A673 (cell line): ENCODE results near the gene TRAPPC12. TPM values are rescaled to one million over a fixed set of nuclear protein-coding genes. Genes with fewer than 3 reads are reported as not detected.

ENCODE experiments used
- BruUV-seq: library from RNA; stranded (reverse); fragments of 400-500 nt; replicated peaks from 2 replicates; lab custom pipeline; 2021; lab: Mats Ljungman, UMichigan
- CTCF ChIA-PET: fragments of 300-600 bp; sonication (Branson Sonifier 250); formaldehyde crosslinking; loops from one replicate; lab custom pipeline; 2022; ENCODE audit warnings: antibody characterized with exemption; lab: Charles Lee
- POLR2A ChIA-PET: fragments of 300-600 bp; sonication (Branson Sonifier 250); formaldehyde crosslinking; loops from one replicate; lab custom pipeline; 2022; ENCODE audit warnings: antibody characterized with exemption; ENCODE audit not compliant: low non-redundant PET; lab: Charles Lee
- DNase-seq: peaks from one replicate; pipeline ENCODE4 v3.0.0-alpha.2; 2015; ENCODE audit warnings: low spot score
- H3K27ac ChIP-seq: fragments of 200-600 bp; sonication (generic); 2 replicates; pipeline ENCODE4 v1.5.1; 2016; ENCODE audit warnings: mixed run types, low read depth, mild to moderate bottlenecking, mixed read lengths, antibody characterized with exemption, low read length; ENCODE audit not compliant: poor library complexity, severe bottlenecking
- H3K27me3 ChIP-seq: fragments of 200-600 bp; sonication (generic); replicated peaks from 2 replicates; pipeline ENCODE4 v1.6.1; 2017; ENCODE audit warnings: mixed run types, low read depth, mild to moderate bottlenecking, mixed read lengths, antibody characterized with exemption, low read length; ENCODE audit not compliant: insufficient read depth, poor library complexity
- H3K36me3 ChIP-seq: fragments of 200-600 bp; sonication (generic); 2 replicates; pipeline ENCODE4 v1.6.1; 2016; ENCODE audit warnings: mixed run types, mild to moderate bottlenecking, mixed read lengths, antibody characterized with exemption, low read length; ENCODE audit not compliant: insufficient read depth, poor library complexity, severe bottlenecking
- H3K4me1 ChIP-seq: fragments of 200-600 bp; sonication (generic); 2 replicates; pipeline ENCODE4 v1.6.1; 2017; ENCODE audit warnings: mixed run types, mild to moderate bottlenecking, mixed read lengths, antibody characterized with exemption, low read length; ENCODE audit not compliant: insufficient read depth, poor library complexity, severe bottlenecking
- H3K4me3 ChIP-seq: fragments of 200-600 bp; sonication (generic); 2 replicates; pipeline ENCODE4 v1.5.1; 2016; ENCODE audit warnings: low read depth, mixed run types, mild to moderate bottlenecking, mixed read lengths, low read length; ENCODE audit not compliant: poor library complexity, severe bottlenecking
- H3K9me3 ChIP-seq: fragments of 200-600 bp; sonication (generic); 2 replicates; pipeline ENCODE4 v1.6.1; 2016; ENCODE audit warnings: mixed run types, low read depth, mild to moderate bottlenecking, mixed read lengths, antibody characterized with exemption, low read length; ENCODE audit not compliant: poor library complexity, severe bottlenecking
- EZH2 ChIP-seq: fragments of 200-600 bp; sonication (generic); IDR thresholded peaks from 2 replicates; pipeline ENCODE4 v1.6.1; 2017; ENCODE audit warnings: borderline replicate concordance, low read depth, mild to moderate bottlenecking, mixed read lengths, antibody characterized with exemption, low read length; ENCODE audit not compliant: poor library complexity, severe bottlenecking
- intact Hi-C: fragments of 100-400 bp; cut with micrococcal nuclease; formaldehyde crosslinking; loops from one replicate; pipeline ENCODE4 v1.10.0; 2022; ENCODE audit not compliant: unreplicated experiment
- total RNA-seq: library from RNA; stranded (reverse); gene quantifications from 2 replicates; pipeline ENCODE4 v1.2.3, GENCODE V29; 2021
- TF ChIP-seq, protein P1 (sequence below): fragments of 300-800, 200-600 bp; sonication (generic); conservative IDR thresholded peaks from 2 replicates; pipeline ENCODE4 v1.5.1; 2017; ENCODE audit warnings: low read depth, mild to moderate bottlenecking, antibody characterized with exemption, low read length, moderate library complexity, mixed read lengths

TRAPPC12 gene
- total RNA-seq, 1 experiment from 2014 or later: 94.4 TPM

GRCh38 chr2:3469486-3469885 lies 90.0 kb downstream of the TRAPPC12 start:
- Histone ChIP-seq H3K4me1 (peaks cover 7% of the 10 kb centered on the region), H3K36me3 (peaks cover 3% of the 10 kb centered on the region), H3K27me3 (no peaks in the 10 kb centered on the region), H3K27ac (no peak overlapping the region), H3K9me3 (no peaks in the 10 kb centered on the region), H3K4me3 (no peak overlapping the region)
- no TSS peak for BruUV-seq
- ChIA-PET CTCF (no interaction called here), POLR2A (no interaction called here)
- intact Hi-C loops: loop anchor here (10.0 kb wide), 1 partner anchor 1615 kb away; no protein-coding TSS in a partner anchor
- no peak for DNase-seq
- TF ChIP-seq EZH2: no peak
- TF ChIP-seq, protein P1, sequence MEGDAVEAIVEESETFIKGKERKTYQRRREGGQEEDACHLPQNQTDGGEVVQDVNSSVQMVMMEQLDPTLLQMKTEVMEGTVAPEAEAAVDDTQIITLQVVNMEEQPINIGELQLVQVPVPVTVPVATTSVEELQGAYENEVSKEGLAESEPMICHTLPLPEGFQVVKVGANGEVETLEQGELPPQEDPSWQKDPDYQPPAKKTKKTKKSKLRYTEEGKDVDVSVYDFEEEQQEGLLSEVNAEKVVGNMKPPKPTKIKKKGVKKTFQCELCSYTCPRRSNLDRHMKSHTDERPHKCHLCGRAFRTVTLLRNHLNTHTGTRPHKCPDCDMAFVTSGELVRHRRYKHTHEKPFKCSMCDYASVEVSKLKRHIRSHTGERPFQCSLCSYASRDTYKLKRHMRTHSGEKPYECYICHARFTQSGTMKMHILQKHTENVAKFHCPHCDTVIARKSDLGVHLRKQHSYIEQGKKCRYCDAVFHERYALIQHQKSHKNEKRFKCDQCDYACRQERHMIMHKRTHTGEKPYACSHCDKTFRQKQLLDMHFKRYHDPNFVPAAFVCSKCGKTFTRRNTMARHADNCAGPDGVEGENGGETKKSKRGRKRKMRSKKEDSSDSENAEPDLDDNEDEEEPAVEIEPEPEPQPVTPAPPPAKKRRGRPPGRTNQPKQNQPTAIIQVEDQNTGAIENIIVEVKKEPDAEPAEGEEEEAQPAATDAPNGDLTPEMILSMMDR: no peak

- TF ChIP-seq, protein P1: no peak
- TF ChIP-seq EZH2: no peak
- intact Hi-C loops: no loop called here
- Histone ChIP-seq H3K4me1 (peaks cover 7% of the 10 kb centered on the region), H3K9me3 (no peaks in the 10 kb centered on the region), H3K36me3 (peaks cover 3% of the 10 kb centered on the region), H3K4me3 (no peak overlapping the region), H3K27ac (no peak overlapping the region), H3K27me3 (no peaks in the 10 kb centered on the region)
- DNase-seq: no peak
- ChIA-PET POLR2A (no interaction called here), CTCF (interaction anchor here (0.7 kb wide), 1 partner anchor 340 kb away, joined by 4 read pairs; no protein-coding TSS in a partner anchor)
- no TSS peak for BruUV-seq
These were observed 90.7 kb downstream of the TRAPPC12 start for GRCh38 chr2:3470166-3470651.

- ChIA-PET CTCF (no interaction called here), POLR2A (no interaction called here)
- Histone ChIP-seq H3K4me1 (peaks cover 7% of the 10 kb centered on the region), H3K9me3 (no peaks in the 10 kb centered on the region), H3K27me3 (no peaks in the 10 kb centered on the region), H3K27ac (no peak overlapping the region), H3K36me3 (peaks cover 3% of the 10 kb centered on the region), H3K4me3 (no peak overlapping the region)
- no TSS peak for BruUV-seq
- no peak for DNase-seq
- TF ChIP-seq, protein P1: no peak
- no peak for TF ChIP-seq EZH2
- intact Hi-C loops: no loop called here
These were observed 91.6 kb downstream of the TRAPPC12 start for GRCh38 chr2:3470856-3471737.
